Neural cell (in vitro differentiated cells): ENCODE results near the gene CDC25C. TPM values are rescaled to one million over a fixed set of nuclear protein-coding genes. Genes with fewer than 3 reads are reported as not detected.
A peak's percentile ranks its signal among the peaks of the same experiment; 100 is the strongest.

Source experiments
- H2AFZ ChIP-seq: fragments of 200-600, 300-800 bp; sonication (generic), shearing (Covaris generic); 2 replicates; pipeline ENCODE4 v1.6.0; 2014; ENCODE audit warnings: low read depth, mild to moderate bottlenecking, antibody characterized with exemption, low read length, moderate library complexity
- H3F3A ChIP-seq: fragments of 200-600 bp; shearing (Covaris generic); 2 replicates; pipeline ENCODE4 v1.6.1; 2016; ENCODE audit warnings: mild to moderate bottlenecking, moderate library complexity, mixed read lengths, antibody characterized with exemption, low read length; ENCODE audit not compliant: insufficient read depth, poor library complexity, severe bottlenecking
- H3K27ac ChIP-seq: fragments of 200-600, 300-800 bp; sonication (generic), shearing (Covaris generic); 2 replicates; pipeline ENCODE4 v1.5.1; 2014; ENCODE audit warnings: mild to moderate bottlenecking, low read length, moderate library complexity
- H3K27me3 ChIP-seq: fragments of 300-800, 200-600 bp; sonication (generic), shearing (Covaris generic); 2 replicates; pipeline ENCODE4 v1.6.0; 2014; ENCODE audit warnings: mild to moderate bottlenecking, low read depth, low read length, moderate library complexity; ENCODE audit not compliant: insufficient read depth
- H3K36me3 ChIP-seq: fragments of 300-800, 200-600 bp; sonication (generic), shearing (Covaris generic); 2 replicates; pipeline ENCODE4 v1.5.1; 2014; ENCODE audit warnings: mild to moderate bottlenecking, antibody characterized with exemption, low read length, moderate library complexity; ENCODE audit not compliant: insufficient read depth
- H3K4me2 ChIP-seq: fragments of 300-800, 200-600 bp; sonication (generic), shearing (Covaris generic); 2 replicates; pipeline ENCODE4 v1.6.0; 2014; ENCODE audit warnings: mild to moderate bottlenecking, low read length
- H3K4me3 ChIP-seq: fragments of 300-800, 200-600 bp; sonication (generic), shearing (Covaris generic); 2 replicates; pipeline ENCODE4 v1.5.1; 2014; ENCODE audit warnings: mild to moderate bottlenecking, low read length, moderate library complexity
- H3K79me2 ChIP-seq: fragments of 200-600 bp; shearing (Covaris generic); replicated peaks from 2 replicates; pipeline ENCODE4 v1.6.0; 2014; ENCODE audit warnings: mild to moderate bottlenecking, low read length, moderate library complexity; ENCODE audit not compliant: insufficient read depth
- H3K9ac ChIP-seq: fragments of 300-800, 200-600 bp; sonication (generic), shearing (Covaris generic); 2 replicates; pipeline ENCODE4 v1.6.1; 2016; ENCODE audit warnings: mild to moderate bottlenecking, low read length, mixed read lengths
- H3K9me2 ChIP-seq: fragments of 200-600 bp; shearing (Covaris generic); 2 replicates; pipeline ENCODE4 v1.6.1; 2016; ENCODE audit warnings: mild to moderate bottlenecking, low read length, mixed read lengths; ENCODE audit not compliant: insufficient read depth
- H3K9me3 ChIP-seq: fragments of 200-600, 300-800 bp; sonication (generic), shearing (Covaris generic); 2 replicates; pipeline ENCODE4 v1.6.1; 2016; ENCODE audit warnings: mild to moderate bottlenecking, mixed run types, low read length, moderate library complexity, mixed read lengths
- H4K20me1 ChIP-seq: fragments of 200-600 bp; shearing (Covaris generic); 2 replicates; pipeline ENCODE4 v1.6.1; 2016; ENCODE audit warnings: mild to moderate bottlenecking, mixed run types; ENCODE audit not compliant: insufficient read depth
- CTCF ChIP-seq: fragments of 450-650 bp; IDR thresholded peaks from 2 replicates; pipeline ENCODE4 v1.5.1; 2014; ENCODE audit warnings: antibody characterized with exemption, mild to moderate bottlenecking, moderate library complexity; ENCODE audit not compliant: poor library complexity, severe bottlenecking
- EP300 ChIP-seq: fragments of 450-650 bp; conservative IDR thresholded peaks from 2 replicates; pipeline ENCODE4 v1.6.1; 2014; ENCODE audit warnings: antibody characterized with exemption, mild to moderate bottlenecking, moderate library complexity; ENCODE audit not compliant: poor library complexity, severe bottlenecking
- EZH2 ChIP-seq: fragments of 200-600, 300-800 bp; shearing (Covaris generic), sonication (generic); IDR thresholded peaks from 2 replicates; pipeline ENCODE4 v1.6.1; 2014; ENCODE audit warnings: antibody characterized with exemption, low read length, borderline replicate concordance, mild to moderate bottlenecking; ENCODE audit not compliant: insufficient read depth, poor library complexity, severe bottlenecking
- MXI1 ChIP-seq: fragments of 450-650 bp; conservative IDR thresholded peaks from 2 replicates; pipeline ENCODE4 v1.6.1; 2014; ENCODE audit warnings: antibody characterized with exemption, mild to moderate bottlenecking; ENCODE audit not compliant: poor library complexity, severe bottlenecking
- POLR2AphosphoS5 ChIP-seq: IDR thresholded peaks from 2 replicates; pipeline ENCODE4 v1.6.1; 2012
- RAD21 ChIP-seq: fragments of 450-650 bp; conservative IDR thresholded peaks from 2 replicates; pipeline ENCODE4 v1.6.1; 2014; ENCODE audit warnings: antibody characterized with exemption, mild to moderate bottlenecking, moderate library complexity
- SMC3 ChIP-seq: fragments of 450-650 bp; conservative IDR thresholded peaks from 2 replicates; pipeline ENCODE4 v1.6.1; 2014; ENCODE audit warnings: antibody characterized with exemption, mild to moderate bottlenecking, moderate library complexity; ENCODE audit not compliant: poor library complexity
- TAF1 ChIP-seq: IDR thresholded peaks from 2 replicates; pipeline ENCODE4 v1.6.1; 2012; ENCODE audit warnings: low read depth
- polyA plus RNA-seq: library from polyadenylated mRNA; depleted of rRNA; stranded (reverse); fragments of >200 nt; gene quantifications from 2 replicates; pipeline ENCODE4 v1.2.3, GENCODE V29; 2014
- TF ChIP-seq, protein P1 (sequence below): IDR thresholded peaks from 2 replicates; pipeline ENCODE4 v1.6.1; 2012; ENCODE audit warnings: borderline replicate concordance

Gene CDC25C
- polyA plus RNA-seq, 1 donor from 2014 or later = 0.71 TPM

- no peak overlapping the region for H3K27ac ChIP-seq
- TF ChIP-seq TAF1 (no peak), EZH2 (no peak), POLR2AphosphoS5 (no peak), MXI1 (no peak), RAD21 (no peak), CTCF (no peak), EP300 (no peak), SMC3 (no peak)
- TF ChIP-seq, protein P1, sequence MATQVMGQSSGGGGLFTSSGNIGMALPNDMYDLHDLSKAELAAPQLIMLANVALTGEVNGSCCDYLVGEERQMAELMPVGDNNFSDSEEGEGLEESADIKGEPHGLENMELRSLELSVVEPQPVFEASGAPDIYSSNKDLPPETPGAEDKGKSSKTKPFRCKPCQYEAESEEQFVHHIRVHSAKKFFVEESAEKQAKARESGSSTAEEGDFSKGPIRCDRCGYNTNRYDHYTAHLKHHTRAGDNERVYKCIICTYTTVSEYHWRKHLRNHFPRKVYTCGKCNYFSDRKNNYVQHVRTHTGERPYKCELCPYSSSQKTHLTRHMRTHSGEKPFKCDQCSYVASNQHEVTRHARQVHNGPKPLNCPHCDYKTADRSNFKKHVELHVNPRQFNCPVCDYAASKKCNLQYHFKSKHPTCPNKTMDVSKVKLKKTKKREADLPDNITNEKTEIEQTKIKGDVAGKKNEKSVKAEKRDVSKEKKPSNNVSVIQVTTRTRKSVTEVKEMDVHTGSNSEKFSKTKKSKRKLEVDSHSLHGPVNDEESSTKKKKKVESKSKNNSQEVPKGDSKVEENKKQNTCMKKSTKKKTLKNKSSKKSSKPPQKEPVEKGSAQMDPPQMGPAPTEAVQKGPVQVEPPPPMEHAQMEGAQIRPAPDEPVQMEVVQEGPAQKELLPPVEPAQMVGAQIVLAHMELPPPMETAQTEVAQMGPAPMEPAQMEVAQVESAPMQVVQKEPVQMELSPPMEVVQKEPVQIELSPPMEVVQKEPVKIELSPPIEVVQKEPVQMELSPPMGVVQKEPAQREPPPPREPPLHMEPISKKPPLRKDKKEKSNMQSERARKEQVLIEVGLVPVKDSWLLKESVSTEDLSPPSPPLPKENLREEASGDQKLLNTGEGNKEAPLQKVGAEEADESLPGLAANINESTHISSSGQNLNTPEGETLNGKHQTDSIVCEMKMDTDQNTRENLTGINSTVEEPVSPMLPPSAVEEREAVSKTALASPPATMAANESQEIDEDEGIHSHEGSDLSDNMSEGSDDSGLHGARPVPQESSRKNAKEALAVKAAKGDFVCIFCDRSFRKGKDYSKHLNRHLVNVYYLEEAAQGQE = no peak
- H3K9ac ChIP-seq = no peak overlapping the region
- no peaks in the 10 kb centered on the region for H3K79me2 ChIP-seq
- no peaks in the 10 kb centered on the region for H3K9me2 ChIP-seq
- no peaks in the 10 kb centered on the region for H4K20me1 ChIP-seq
- no peak overlapping the region for H3K4me3 ChIP-seq
- H3F3A ChIP-seq = no peaks in the 10 kb centered on the region
- H3K9me3 ChIP-seq = no peaks in the 10 kb centered on the region
- no peaks in the 10 kb centered on the region for H3K36me3 ChIP-seq
- H3K4me2 ChIP-seq = no peak overlapping the region
- no peak overlapping the region for H2AFZ ChIP-seq
- no peaks in the 10 kb centered on the region for H3K27me3 ChIP-seq
Measured at GRCh38 chr5:138287246-138287645, 44.4 kb downstream of the CDC25C start.

- Histone ChIP-seq H3K9me2 (no peaks in the 10 kb centered on the region), H3K79me2 (no peaks in the 10 kb centered on the region), H4K20me1 (no peaks in the 10 kb centered on the region), H3K9me3 (no peaks in the 10 kb centered on the region), H3K9ac (no peak overlapping the region), H3K36me3 (no peaks in the 10 kb centered on the region), H3F3A (no peaks in the 10 kb centered on the region), H3K27ac (no peak overlapping the region), H2AFZ (no peak overlapping the region), H3K4me3 (no peak overlapping the region), H3K27me3 (no peaks in the 10 kb centered on the region), H3K4me2 (no peak overlapping the region)
- TF ChIP-seq SMC3 = peak; percentile 75
- TF ChIP-seq TAF1 = no peak
- TF ChIP-seq, protein P1 = no peak
- TF ChIP-seq RAD21 = peak; percentile 73
- TF ChIP-seq CTCF = peak; percentile 68
Measured at GRCh38 chr5:138282920-138283742, 48.5 kb downstream of the CDC25C start.
